Mucosa of descending colon (tissue), 3 donors: ENCODE results near the gene SDF4. TPM values are rescaled to one million over a fixed set of nuclear protein-coding genes. Genes with fewer than 3 reads are reported as not detected.

Source experiments
- ATAC-seq: fragments of 200-7000 bp; cut with Tn5 transposase; one replicate; pipeline ENCODE4 v1.9.1; 2020; ENCODE audit warnings: mild to moderate bottlenecking, moderate library complexity
- DNase-seq, 3 donors: peaks; one replicate each; pipeline ENCODE4 v3.0.0-alpha.2; 2020
- H3K36me3 ChIP-seq: fragments of 200-600 bp; one replicate; pipeline ENCODE4 v1.8.0; 2021; ENCODE audit warnings: low read depth, mild to moderate bottlenecking
- H3K4me1 ChIP-seq: fragments of 200-600 bp; one replicate; pipeline ENCODE4 v1.8.0; 2021; ENCODE audit warnings: low read depth, mild to moderate bottlenecking
- H3K4me3 ChIP-seq: fragments of 200-600 bp; one replicate; pipeline ENCODE4 v1.8.0; 2021; ENCODE audit warnings: mild to moderate bottlenecking
- H3K9me3 ChIP-seq: fragments of 200-600 bp; one replicate; pipeline ENCODE4 v1.8.0; 2021; ENCODE audit warnings: mild to moderate bottlenecking
- CTCF ChIP-seq: fragments of 200-600 bp; IDR thresholded peaks from one replicate; pipeline ENCODE4 v1.8.0; 2022; ENCODE audit warnings: antibody characterized with exemption, mild to moderate bottlenecking
- intact Hi-C, 2 donors: fragments of 100-400 bp; cut with DNase I in 1 of 2; cut with micrococcal nuclease in 1 of 2; formaldehyde crosslinking; loops; one replicate each; pipeline versions ENCODE4 v1.11.0 to v1.11.1; 2022; cut with DNase I, micrococcal nuclease
- total RNA-seq, 3 donors: library from RNA; stranded (reverse); fragmentation: NEBNext Ultra II Directional in 2 of 3; extraction: Animal tissue kit (Norgen Biotek cat#: 25700) in 2 of 3; gene quantifications; one replicate each; pipeline versions ENCODE4 v1.2.1 to v1.2.4, GENCODE V29; 2021 to 2023
- donor health status: DM: no; HTN: no; CAD: no; lungs with moderate emphysema.
- donor health status: DM: no; HTN: no; CAD: no.
- donor health status: DM: no; HTN: yes; CAD: no.

SDF4 gene
- total RNA-seq, 3 donors from 2014 or later = 169 to 257 (median 226) TPM

DNA sequence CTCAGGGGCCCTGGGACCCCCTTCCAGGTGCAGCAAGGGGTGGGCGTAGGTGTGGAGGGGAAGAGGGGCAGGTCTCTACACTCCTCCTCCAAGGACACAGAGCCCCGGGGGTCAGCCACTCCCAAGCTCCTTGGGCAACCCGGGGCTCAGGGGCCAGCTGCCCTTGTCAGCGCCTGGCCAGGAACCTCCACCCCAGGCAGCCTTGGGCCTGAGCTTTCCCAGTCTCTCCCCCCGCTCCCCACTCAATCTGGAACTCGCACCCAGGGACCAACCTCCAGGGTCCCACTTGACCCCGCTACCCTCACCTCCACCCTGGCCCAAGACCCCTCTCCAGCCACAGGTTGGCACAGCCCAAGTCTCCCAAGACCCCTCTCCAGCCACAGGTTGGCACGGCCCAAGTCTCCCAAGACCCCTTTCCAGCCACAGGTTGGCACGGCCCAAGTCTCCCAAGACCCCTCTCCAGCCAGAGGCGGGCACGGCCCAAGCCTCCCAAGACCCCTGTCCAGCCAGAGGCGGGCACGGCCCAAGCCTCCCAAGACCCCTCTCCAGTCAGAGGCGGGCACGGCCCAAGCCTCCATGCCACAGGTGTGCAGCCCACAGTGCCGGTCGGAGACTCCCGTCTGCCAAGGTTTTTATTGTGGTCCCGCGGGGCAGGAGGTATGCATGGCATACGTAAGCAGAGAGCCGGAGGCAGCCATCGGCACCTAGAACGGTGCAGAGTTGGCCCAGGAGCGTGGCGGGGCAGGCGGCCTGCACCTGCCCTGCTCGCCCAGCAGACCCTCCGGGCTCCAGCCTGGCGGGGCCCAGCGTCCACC, 20.9 kb downstream of the SDF4 start:
- H3K9me3 ChIP-seq = no peaks in the 10 kb centered on the region
- intact Hi-C loops = no loop called here
- H3K4me3 ChIP-seq = no peak overlapping the region
- H3K36me3 ChIP-seq = no peaks in the 10 kb centered on the region
- no peak for ATAC-seq
- TF ChIP-seq CTCF = no peak
- peaks cover 24% of the 10 kb centered on the region for H3K4me1 ChIP-seq
- DNase-seq = peak in 2 of 3 donors; percentile 23 to 46

DNA sequence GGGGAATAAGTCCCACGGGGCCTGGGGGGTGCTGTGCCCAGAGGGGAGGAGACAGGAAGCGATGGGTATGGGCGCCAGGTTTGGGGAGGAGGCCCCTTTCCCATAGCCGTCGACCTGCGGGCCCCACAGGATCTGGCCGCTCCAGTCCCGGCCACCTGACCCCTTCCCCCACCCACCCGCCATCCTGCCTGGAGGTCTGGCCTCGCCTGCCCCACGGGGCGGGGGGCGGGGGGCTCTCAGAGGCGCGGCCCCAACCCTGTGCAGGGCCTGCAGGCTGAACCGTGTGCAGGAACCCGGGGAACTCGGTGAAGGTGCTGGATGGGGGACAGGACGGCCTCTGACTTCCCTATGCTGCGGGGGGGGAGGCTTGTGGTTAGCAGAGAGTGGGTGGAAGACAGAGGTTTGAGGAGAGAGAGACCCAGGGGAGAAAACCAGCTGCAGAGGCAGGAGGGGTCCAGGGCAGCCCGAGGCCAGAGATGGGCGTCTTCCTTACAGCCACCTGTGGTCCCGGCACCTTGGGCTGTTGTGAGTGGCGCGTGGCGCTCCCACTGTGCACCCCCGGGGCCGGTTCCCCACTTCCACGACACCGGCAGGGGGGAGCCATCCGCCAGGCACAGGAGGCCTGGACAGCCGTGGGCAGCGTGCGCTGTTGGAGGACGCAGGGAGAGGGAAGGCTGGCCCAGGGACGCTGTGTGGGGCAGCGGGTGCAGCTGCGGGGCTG, 22.9 kb downstream of the SDF4 start:
- H3K9me3 ChIP-seq = no peaks in the 10 kb centered on the region
- intact Hi-C loops = no loop called here
- H3K4me1 ChIP-seq = peaks cover 17% of the 10 kb centered on the region
- peak; percentile 15 for ATAC-seq
- no peak overlapping the region for H3K4me3 ChIP-seq
- no peaks in the 10 kb centered on the region for H3K36me3 ChIP-seq
- no peak for TF ChIP-seq CTCF
- DNase-seq = peak; percentile 33 to 67 (median 54)

GRCh38 chr1:1207571-1207892, 24.3 kb downstream of the SDF4 start:
- DNase-seq (peak in 1 of 3 donors; percentile 23), ATAC-seq (no peak)
- Histone ChIP-seq H3K9me3 (no peaks in the 10 kb centered on the region), H3K4me1 (peaks cover 14% of the 10 kb centered on the region), H3K36me3 (no peaks in the 10 kb centered on the region), H3K4me3 (no peak overlapping the region)
- TF ChIP-seq CTCF = no peak
- intact Hi-C loops = no loop called here

- DNase-seq (peak in 2 of 3 donors; percentile 36 to 58), ATAC-seq (no peak)
- TF ChIP-seq CTCF = no peak
- intact Hi-C loops = no loop called here
- Histone ChIP-seq H3K9me3 (no peaks in the 10 kb centered on the region), H3K4me3 (no peak overlapping the region), H3K4me1 (peaks cover 14% of the 10 kb centered on the region), H3K36me3 (no peaks in the 10 kb centered on the region)
Observed at GRCh38 chr1:1206966-1207531, 24.8 kb downstream of the SDF4 start.

DNA sequence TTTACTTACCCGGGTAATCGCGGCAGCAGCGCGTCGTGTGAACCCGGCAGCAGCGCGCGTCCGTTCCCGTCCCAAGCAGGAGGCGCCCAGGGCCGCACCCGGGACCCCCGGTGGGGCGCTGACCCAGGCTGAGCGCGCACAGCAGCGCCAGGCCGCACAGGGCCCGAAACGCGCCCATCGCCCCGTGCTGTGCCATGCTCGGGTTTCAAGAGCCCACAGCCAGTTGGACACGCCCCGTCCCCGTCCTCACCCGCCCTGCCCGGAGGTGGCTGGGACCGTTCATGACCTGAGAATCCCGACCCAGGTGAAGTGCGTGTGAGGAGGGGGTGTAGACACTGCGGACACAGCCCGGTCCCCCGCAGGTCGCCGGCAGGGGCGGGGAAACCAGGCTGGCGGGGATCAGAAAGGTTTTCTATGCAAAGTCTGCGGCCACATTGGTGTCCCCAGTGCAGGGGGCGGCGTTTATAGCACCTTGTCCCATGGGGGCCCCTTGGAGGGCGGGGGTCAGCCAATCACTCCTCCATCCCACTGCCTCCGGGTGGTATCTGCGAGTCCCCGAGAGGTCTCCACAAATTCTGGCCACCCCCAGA, 25.3 kb downstream of the SDF4 start, which contains the start of gene TNFRSF18:
Gene TNFRSF18, minus strand, starts transcription at position 217 of the 590 bp plus-strand sequence. Its CDS starts 21 bp downstream, at position 196.
- Histone ChIP-seq H3K4me3 (no peak within 1 kb of the TSS), H3K4me1 (peaks cover 14% of the 10 kb centered on the region), H3K9me3 (no peaks in the 10 kb centered on the region), H3K36me3 (no peaks in the 10 kb centered on the region)
- DNase-seq = peak; percentile 54 to 69 (median 66)
- no peak for TF ChIP-seq CTCF
- peak; percentile 44 for ATAC-seq
- intact Hi-C loops = no loop called here
